Suprapubic skin (tissue), 4 donors: ENCODE data around the gene FAM234A. TPM values are rescaled to one million over a fixed set of nuclear protein-coding genes. Genes with fewer than 3 reads are reported as not detected.
"Not testable (repeated sequence)": the region's sequence is repeated elsewhere in the genome, so short reads cannot be mapped to it uniquely, and the experiment has no call there.

Source experiments
- DNase-seq, 2 donors: peaks; one replicate each; pipeline ENCODE4 v3.0.0-alpha.2; 2019; ENCODE audit warnings: low spot score in 2 of 2
- H3K27ac ChIP-seq: fragments of 200-600 bp; sonication (generic); one replicate; pipeline ENCODE4 v1.5.1; 2019
- H3K27me3 ChIP-seq: fragments of 200-600 bp; sonication (generic); one replicate; pipeline ENCODE4 v1.5.1; 2019
- H3K36me3 ChIP-seq: fragments of 200-600 bp; sonication (generic); one replicate; pipeline ENCODE4 v1.5.1; 2019
- H3K4me1 ChIP-seq: fragments of 200-600 bp; sonication (generic); one replicate; pipeline ENCODE4 v1.5.1; 2019
- H3K4me3 ChIP-seq: fragments of 200-600 bp; sonication (generic); one replicate; pipeline ENCODE4 v1.5.1; 2019; ENCODE audit warnings: mild to moderate bottlenecking
- H3K9me3 ChIP-seq: fragments of 200-600 bp; sonication (generic); one replicate; pipeline ENCODE4 v1.5.1; 2019
- CTCF ChIP-seq, 2 donors: fragments of 200-600 bp in 1 of 2; fragments of 450-650 bp in 1 of 2; sonication (generic) in 1 of 2; IDR thresholded peaks; one replicate each; pipeline ENCODE4 v1.5.1; 2016 to 2019; ENCODE audit warnings: antibody characterized with exemption in 2 of 2, mild to moderate bottlenecking in 1 of 2, moderate library complexity in 1 of 2
- EP300 ChIP-seq: sonication (generic); formaldehyde crosslinking; IDR thresholded peaks from one replicate; pipeline ENCODE4 v1.6.1; 2017; ENCODE audit warnings: antibody characterized with exemption
- POLR2A ChIP-seq, 2 donors: fragments of 450-650 bp; IDR thresholded peaks; one replicate each; pipeline ENCODE4 v1.6.1; 2017; ENCODE audit warnings: antibody characterized with exemption in 2 of 2, mild to moderate bottlenecking in 2 of 2, moderate library complexity in 2 of 2
- POLR2AphosphoS5 ChIP-seq, 3 donors: sonication (generic); formaldehyde crosslinking; IDR thresholded peaks; one replicate each; pipeline ENCODE4 v1.6.1; 2017; ENCODE audit warnings: antibody characterized with exemption in 3 of 3
- WGBS: methylation state at CpG from one replicate; pipeline ENCODE4 v1.1.5; 2018; 5-methylcytosine and 5-hydroxymethylcytosine counted together
- total RNA-seq, 4 donors: library from RNA; depleted of rRNA; stranded (reverse); fragments of >200 nt; gene quantifications; one replicate each; pipeline ENCODE4 v1.1.0, GENCODE V29; 2016

Gene FAM234A
- total RNA-seq, 4 donors from 2014 or later: 108 to 124 (median 121) TPM

GRCh38 chr16:200388-200787 lies 34.2 kb upstream of the FAM234A start:
- Histone ChIP-seq H3K4me1 (no peaks in the 10 kb centered on the region), H3K27ac (no peak overlapping the region), H3K36me3 (peaks cover 94% of the 10 kb centered on the region), H3K27me3 (no peaks in the 10 kb centered on the region), H3K4me3 (no peak overlapping the region), H3K9me3 (no peaks in the 10 kb centered on the region)
- no peak for DNase-seq
- whole genome bisulfite sequencing: 98% methylated on average over 5 of the region's 5 CpGs
- TF ChIP-seq EP300 (no peak), POLR2A (IDR thresholded peaks at IDR 0.05) (no peak), CTCF (IDR thresholded peaks at IDR 0.05) (no peak), POLR2AphosphoS5 (IDR thresholded peaks at IDR 0.05) (no peak)

GRCh38 chr16:203246-203645 lies 31.4 kb upstream of the FAM234A start:
- Histone ChIP-seq H3K27ac (no peak overlapping the region), H3K4me3 (no peak overlapping the region), H3K27me3 (no peaks in the 10 kb centered on the region), H3K9me3 (no peaks in the 10 kb centered on the region), H3K4me1 (no peaks in the 10 kb centered on the region), H3K36me3 (peaks cover 90% of the 10 kb centered on the region)
- no peak for TF ChIP-seq POLR2AphosphoS5 (IDR thresholded peaks at IDR 0.05)
- no peak for TF ChIP-seq POLR2A (IDR thresholded peaks at IDR 0.05)
- TF ChIP-seq EP300: no peak
- no peak for TF ChIP-seq CTCF (IDR thresholded peaks at IDR 0.05)
- no peak for DNase-seq
- WGBS: 94% methylated on average over 4 of the region's 4 CpGs

GRCh38 chr16:204046-204445 lies 30.6 kb upstream of the FAM234A start:
- H3K4me1 ChIP-seq, H3K27ac ChIP-seq, H3K9me3 ChIP-seq, H3K4me3 ChIP-seq, DNase-seq, H3K27me3 ChIP-seq: not testable (repeated sequence)
- peaks cover 90% of the 10 kb centered on the region for H3K36me3 ChIP-seq
- 88% methylated on average over 9 of the region's 9 CpGs for WGBS

- not testable (repeated sequence) for H3K27ac ChIP-seq, H3K27me3 ChIP-seq, H3K4me1 ChIP-seq, H3K9me3 ChIP-seq, H3K4me3 ChIP-seq, DNase-seq
- 95% methylated on average over 4 of the region's 4 CpGs for WGBS
- peaks cover 93% of the 10 kb centered on the region for H3K36me3 ChIP-seq
These were observed 25.3 kb upstream of the FAM234A start for GRCh38 chr16:209359-209758.

- H3K27ac ChIP-seq, H3K4me3 ChIP-seq, DNase-seq, H3K27me3 ChIP-seq, H3K9me3 ChIP-seq, H3K4me1 ChIP-seq: not testable (repeated sequence)
- H3K36me3 ChIP-seq: peaks cover 94% of the 10 kb centered on the region
- 87% methylated on average over 12 of the region's 14 CpGs for WGBS
These were observed 22.9 kb upstream of the FAM234A start for GRCh38 chr16:211631-212180.

- no peak for TF ChIP-seq EP300
- TF ChIP-seq POLR2A (IDR thresholded peaks at IDR 0.05): no peak
- TF ChIP-seq POLR2AphosphoS5 (IDR thresholded peaks at IDR 0.05): no peak
- Histone ChIP-seq H3K9me3 (no peaks in the 10 kb centered on the region), H3K4me1 (no peaks in the 10 kb centered on the region), H3K27ac (no peak overlapping the region), H3K27me3 (no peaks in the 10 kb centered on the region), H3K36me3 (peaks cover 96% of the 10 kb centered on the region), H3K4me3 (no peak overlapping the region)
- 90% methylated on average over 3 of the region's 3 CpGs for WGBS
- DNase-seq: no peak
These were observed 21.6 kb upstream of the FAM234A start for GRCh38 chr16:212999-213398.

GRCh38 chr16:220021-220420 lies 14.6 kb upstream of the FAM234A start:
- Histone ChIP-seq H3K9me3 (no peaks in the 10 kb centered on the region), H3K36me3 (peaks cover 93% of the 10 kb centered on the region), H3K27me3 (no peaks in the 10 kb centered on the region), H3K4me3 (no peak overlapping the region), H3K27ac (no peak overlapping the region), H3K4me1 (no peaks in the 10 kb centered on the region)
- TF ChIP-seq EP300 (no peak), POLR2A (IDR thresholded peaks at IDR 0.05) (no peak), POLR2AphosphoS5 (IDR thresholded peaks at IDR 0.05) (no peak), CTCF (IDR thresholded peaks at IDR 0.05) (no peak)
- 73% methylated on average over 4 of the region's 4 CpGs for WGBS
- no peak for DNase-seq
